Measurements from ENCODE around the gene OSBPL6.
"Not testable (repeated sequence)": the region's sequence is repeated elsewhere in the genome, so short reads cannot be mapped to it uniquely, and the experiment has no call there.

OSBPL6 gene

DNA sequence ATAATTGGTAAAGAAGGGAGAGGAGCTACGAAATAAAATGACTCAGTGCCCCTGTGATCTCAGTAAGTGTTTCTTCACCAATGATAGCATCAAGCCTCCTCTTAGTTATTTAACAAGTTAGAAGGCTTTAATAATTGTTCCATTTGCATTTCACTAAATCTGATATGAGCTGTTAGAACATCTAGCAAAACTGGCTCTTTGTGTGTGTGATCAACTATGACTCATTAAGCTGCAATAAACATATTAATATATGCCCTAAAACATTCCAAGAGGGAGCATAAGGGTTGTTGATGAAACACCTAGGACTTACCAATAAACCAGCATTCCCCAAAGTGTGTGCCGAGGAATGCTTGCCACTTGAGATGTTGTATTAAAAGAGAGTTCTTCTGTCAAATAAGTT, 115.2 kb downstream of the OSBPL6 start:
- no peak for DNase-seq

- DNase-seq = no peak
Measured at GRCh38 chr2:178315078-178315477, 120.8 kb downstream of the OSBPL6 start.

GRCh38 chr2:178315488-178315948, 121.2 kb downstream of the OSBPL6 start:
- DNase-seq = no peak

DNA sequence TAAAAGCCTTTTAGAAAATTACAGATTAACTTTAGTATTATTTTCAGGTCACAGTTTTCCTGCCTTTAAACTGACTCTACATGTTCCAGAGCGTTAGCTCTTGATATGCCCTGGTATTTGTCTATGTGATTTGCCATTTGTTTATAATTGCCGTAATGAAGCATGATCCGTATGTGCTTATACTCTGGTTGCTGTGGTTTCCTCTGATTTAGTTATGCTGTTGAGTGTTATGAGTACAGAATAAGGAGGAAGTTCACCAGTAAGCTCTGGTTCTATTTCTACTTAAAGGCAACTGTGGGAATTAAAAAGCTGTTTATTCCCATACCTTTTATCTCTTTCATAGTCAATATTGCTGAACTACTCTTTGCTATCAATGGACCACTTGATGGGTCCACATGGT, 123.5 kb downstream of the OSBPL6 start:
- no peak for DNase-seq

- no peak for DNase-seq
Measured at GRCh38 chr2:178320011-178320585, 125.8 kb downstream of the OSBPL6 start.

GRCh38 chr2:178322068-178322467, 127.8 kb downstream of the OSBPL6 start:
- DNase-seq = no peak

DNA sequence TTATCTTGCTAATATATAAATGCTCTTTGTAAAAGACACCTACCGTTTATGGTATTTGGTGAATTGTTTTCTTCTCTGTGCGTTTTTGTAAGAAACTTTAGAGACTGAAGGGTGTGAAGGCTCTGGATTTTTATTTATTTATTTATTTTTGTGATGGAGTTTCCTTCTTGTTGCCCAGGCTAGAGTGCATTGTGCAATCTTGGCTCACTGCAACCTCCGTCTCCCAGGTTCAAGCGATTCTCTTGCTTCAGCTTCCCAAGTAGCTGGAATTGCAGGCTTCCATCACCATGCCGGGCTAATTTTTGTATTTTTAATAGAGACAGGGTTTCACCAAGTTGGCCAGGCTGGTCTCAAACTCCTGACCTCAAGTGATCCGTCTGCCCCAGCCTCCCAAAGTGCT, 129.0 kb downstream of the OSBPL6 start:
- DNase-seq = not testable (repeated sequence)

- DNase-seq = no peak
Measured at GRCh38 chr2:178324077-178324476, 129.8 kb downstream of the OSBPL6 start.

DNA sequence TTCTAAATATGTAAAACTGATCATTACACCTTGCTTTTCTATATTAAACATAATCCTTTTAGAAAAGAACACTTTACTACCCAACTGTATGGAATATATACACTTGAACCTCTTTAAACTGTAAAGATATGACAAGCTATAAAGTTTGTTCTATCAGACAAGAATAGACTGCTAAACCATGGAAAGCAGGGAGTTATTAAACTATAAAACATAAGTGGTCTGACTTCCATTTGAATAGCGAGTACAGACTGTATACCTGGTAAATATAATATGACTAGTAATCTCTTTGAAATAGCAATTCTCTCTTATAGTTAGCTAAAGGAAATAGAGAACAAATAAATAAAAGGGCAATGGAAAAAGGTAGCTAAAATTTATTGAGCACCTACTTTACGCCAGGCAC, 131.0 kb downstream of the OSBPL6 start:
- no peak for DNase-seq

GRCh38 chr2:178327516-178327915, 133.2 kb downstream of the OSBPL6 start:
- DNase-seq = no peak

- DNase-seq = no peak
Measured at GRCh38 chr2:178328037-178328436, 133.7 kb downstream of the OSBPL6 start.

- DNase-seq = no peak
Measured at GRCh38 chr2:178330175-178331017, 136.1 kb downstream of the OSBPL6 start.

DNA sequence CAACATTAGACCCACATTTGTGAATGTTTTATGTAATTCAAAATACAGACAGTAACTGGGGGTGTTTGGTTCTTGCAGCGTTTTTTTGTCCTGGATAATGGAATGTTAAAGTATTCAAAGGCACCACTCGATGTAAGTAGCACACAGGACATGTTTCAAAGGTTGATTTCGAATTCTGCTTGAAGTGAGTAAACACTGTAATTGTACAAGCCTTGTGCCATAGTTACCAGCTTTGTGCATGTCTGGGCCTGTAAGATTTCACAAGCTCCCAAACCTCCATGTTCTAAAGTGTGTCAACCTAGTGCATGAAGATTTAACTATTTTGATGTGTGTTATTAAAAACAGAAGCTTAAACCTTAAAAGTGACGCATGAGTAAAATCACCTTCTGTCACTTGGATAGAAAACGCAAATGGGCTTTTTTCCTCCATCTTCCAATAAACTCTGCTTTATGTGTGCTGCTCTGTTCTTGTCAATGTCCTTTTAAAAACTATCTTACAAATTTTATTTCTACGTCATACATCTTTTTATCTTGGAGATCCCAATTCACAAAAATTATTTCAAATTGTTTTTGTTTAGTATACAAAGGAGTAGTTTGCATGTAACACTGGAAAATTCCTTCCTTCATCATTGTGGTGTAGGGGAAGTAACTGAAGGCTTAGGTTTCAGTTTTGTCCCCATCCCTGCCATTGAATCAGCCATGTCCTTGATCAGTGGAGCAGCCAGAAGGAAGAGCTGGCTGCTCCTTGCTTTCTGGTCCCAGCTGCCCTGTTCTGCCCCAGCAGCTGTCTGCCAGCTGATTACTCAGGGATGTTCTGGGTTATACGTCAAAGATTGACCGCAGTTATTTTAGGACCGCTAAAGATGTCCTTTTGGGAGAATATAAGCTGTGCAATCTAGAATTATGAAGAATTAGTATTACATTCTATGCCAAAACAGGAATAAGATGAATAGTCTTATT, 137.4 kb downstream of the OSBPL6 start:
- no peak for DNase-seq

DNA sequence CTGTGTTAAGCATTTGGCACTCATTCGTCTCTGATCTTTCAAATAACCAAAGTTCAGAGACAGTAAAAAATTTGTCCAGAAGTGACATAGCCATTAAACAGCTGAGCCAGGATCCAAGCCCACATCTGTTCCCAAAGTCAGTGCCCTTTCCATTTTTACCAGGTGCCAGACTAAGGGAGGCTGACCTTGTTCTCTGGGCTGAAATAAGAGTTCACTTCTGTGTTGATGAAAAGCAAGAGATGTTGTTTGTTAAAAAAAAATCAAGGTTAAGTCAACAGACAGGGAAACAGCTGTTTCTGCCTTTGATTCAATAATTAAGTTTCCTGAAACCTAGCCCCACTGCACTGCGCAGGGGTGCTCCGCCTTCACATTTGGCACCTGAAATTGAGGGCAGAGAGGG, 139.5 kb downstream of the OSBPL6 start:
- no peak for DNase-seq

DNA sequence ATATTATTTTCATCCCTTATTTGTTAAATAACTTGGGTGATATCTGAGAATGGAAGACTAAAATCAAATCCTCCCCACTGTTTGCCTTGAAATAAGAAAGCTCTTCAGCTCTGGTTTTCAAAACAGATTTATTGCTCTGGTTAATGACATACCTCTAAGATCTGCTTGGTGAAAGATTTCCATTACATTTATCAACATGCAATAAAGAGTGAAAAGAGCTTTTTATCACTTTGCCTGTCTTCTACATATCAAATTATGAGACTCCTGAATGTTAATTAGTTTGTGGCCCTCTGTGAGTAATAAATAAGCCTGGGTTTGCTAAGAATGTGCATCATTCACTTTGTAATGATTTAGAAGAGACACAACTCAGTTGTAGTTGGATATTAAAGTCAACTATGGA, 140.9 kb downstream of the OSBPL6 start:
- DNase-seq = no peak

DNA sequence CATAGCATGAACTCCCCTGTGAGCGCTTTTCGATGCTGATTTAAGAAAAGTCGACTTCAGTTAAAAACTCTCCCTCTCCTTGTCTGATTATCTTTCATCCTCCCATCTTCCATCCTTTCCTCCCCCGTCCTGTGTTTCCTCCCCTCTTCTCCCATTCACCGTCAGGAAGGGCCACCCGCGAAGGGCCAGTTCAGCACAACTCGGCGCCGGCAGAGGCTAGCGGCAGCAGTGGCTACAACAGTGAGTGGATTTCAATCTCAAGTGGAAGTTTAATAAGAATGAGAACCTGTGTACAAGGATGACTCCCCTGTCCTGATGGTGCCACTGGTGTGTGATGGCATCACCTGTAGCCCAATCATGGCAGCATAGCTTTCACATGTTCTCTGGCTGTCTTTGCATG, 149.8 kb downstream of the OSBPL6 start:
- DNase-seq = no peak

DNA sequence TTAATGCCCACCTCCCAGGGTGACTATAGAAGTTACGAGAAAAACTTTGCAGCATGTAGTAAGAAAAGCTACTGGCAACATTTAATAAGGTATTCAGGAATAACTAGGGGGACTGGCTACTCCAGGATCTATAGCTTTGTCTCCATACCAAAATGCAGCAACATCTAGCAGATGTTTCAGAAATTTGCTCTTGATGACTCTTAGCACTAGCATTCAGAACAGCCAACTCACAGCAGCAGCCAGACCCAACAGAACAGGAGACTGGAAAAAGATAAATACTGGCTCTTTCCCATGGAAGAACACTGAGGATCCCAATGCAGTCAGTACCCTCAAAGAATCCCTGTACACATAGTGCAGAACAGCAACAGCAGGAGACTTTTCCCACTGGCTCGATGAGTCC, 151.6 kb downstream of the OSBPL6 start:
- no peak for DNase-seq

- no peak for DNase-seq
Measured at GRCh38 chr2:178350051-178350450, 155.7 kb downstream of the OSBPL6 start.

GRCh38 chr2:178357704-178358103, 163.4 kb downstream of the OSBPL6 start:
- DNase-seq = not testable (repeated sequence)

DNA sequence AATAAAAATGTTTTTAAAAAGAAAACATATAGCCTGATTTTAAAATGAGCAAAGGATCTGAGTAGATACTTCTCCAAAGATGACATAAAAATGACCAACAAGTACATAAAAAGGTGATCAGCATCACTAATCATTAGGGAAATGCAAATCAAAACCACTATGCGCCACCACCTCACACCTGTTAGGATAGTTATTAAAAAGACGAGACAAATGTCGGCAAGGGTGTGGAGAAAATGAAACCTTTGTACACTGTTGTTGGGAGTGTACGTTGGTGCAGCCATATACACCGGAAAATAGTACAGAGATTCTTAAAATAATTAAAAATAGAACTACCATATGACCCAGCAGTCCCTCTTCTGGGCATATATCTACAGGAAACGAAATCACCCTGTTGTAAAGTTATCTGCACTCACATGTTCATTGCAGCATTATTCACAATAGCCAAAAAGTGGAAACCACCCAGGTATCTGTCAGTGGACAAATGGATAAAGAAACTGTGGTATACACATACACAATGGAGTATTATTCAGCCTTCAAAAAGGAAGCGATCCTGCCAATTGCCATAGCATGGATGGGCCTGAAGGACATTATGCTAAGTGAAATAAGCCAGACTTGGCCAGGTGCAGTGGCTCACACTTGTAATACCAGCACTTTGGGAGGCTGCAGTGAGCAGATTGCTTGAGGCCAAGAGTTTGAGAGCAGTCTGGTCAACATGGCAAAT, 165.0 kb downstream of the OSBPL6 start:
- no peak for DNase-seq

DNA sequence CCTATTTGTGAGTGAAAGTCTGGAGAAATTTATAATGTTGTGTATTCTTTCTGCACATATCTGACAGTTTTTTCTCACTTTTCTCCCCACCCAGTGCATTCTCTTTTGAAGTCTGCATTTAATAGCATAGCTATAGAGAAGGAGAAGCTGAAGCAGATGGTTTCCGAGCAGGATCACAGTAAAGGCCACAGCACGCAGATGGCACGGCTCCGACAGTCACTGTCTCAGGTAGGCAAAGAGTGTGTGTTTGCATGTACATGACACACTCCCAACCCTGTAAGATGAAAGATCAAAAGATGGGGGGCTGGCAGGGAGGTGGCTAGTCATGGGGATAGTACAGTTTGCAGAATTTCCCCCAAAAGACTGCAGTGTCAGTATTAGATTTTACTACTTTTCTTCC, 167.3 kb downstream of the OSBPL6 start:
- no peak for DNase-seq

DNA sequence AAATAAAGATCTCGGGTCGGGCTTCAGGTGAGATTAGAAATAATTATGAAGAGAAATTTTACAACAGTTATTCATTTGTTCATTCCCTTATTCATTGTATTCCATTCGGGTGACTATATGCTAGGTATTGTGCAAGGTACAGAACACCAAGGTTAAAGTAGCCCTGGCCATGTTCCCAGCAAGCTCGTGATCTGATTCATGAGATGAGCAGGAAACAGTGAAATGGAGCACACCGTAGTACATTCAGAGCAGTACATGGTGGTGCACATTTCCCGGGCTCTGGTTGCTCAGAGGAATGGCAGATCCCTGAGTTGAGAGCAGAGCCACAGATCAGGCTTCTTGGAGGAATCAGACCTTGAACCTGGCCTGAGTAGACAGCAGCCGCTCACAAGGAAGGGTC, 168.9 kb downstream of the OSBPL6 start:
- no peak for DNase-seq

DNA sequence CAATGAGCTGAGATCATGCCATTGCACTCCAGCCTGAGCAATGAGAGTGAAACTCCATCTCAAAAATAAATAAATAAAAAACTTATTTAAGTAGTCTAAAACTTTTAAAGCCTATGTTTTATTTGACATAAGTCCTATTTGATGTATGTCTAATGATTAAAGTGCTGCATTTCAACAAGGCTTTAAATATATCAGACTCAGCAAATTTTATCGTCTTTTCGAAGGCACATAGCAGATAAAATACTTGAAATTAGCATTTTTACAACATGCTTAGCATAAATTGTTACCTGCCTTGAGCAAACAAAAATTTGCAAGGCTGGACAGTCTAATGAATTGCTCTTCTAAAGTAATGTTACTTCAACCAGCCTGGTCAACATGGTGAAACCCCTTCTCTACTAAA, 170.8 kb downstream of the OSBPL6 start:
- no peak for DNase-seq
